GM18951 (cell line): Measurements from ENCODE around the gene SLC5A5.
"Not testable (repeated sequence)": the region's sequence is repeated elsewhere in the genome, so short reads cannot be mapped to it uniquely, and the experiment has no call there.

Experiments
- POLR2A ChIP-seq: IDR thresholded peaks from 4 replicates; pipeline ENCODE4 v1.6.1; 2011; ENCODE audit warnings: mild to moderate bottlenecking; ENCODE audit not compliant: insufficient read length, insufficient read depth; ENCODE audit errors: extremely low read depth
- in situ Hi-C: fragments of 300-500 bp; cut with MboI; formaldehyde crosslinking; loops from one replicate; pipeline ENCODE4 v1.12.0; 2022; ENCODE audit warnings: low sequenced_read_pairs, mixed read lengths, inconsistent platforms; ENCODE audit not compliant: unreplicated experiment

The SLC5A5 gene

GRCh38 chr19:17869114-17869608, 2.6 kb upstream of the SLC5A5 start:
- TF ChIP-seq POLR2A: no peak
- in situ Hi-C loops: no loop called here

GRCh38 chr19:17871032-17871877, 490 bp upstream of the SLC5A5 start:
- TF ChIP-seq POLR2A: no peak
- in situ Hi-C loops: no loop called here

- in situ Hi-C loops: no loop called here
- no peak for TF ChIP-seq POLR2A
Observed at GRCh38 chr19:17872251-17873001, 681 bp downstream of the SLC5A5 start.

GRCh38 chr19:17873786-17874757, 2.3 kb downstream of the SLC5A5 start:
- in situ Hi-C loops: no loop called here
- TF ChIP-seq POLR2A: no peak

GRCh38 chr19:17874758-17875135, 3.0 kb downstream of the SLC5A5 start:
- TF ChIP-seq POLR2A: no peak

GRCh38 chr19:17877696-17878095, 6.0 kb downstream of the SLC5A5 start:
- in situ Hi-C loops: no loop called here
- TF ChIP-seq POLR2A: no peak

More at GRCh38 chr19:17874758-17875135, 3.0 kb downstream of the SLC5A5 start:
- in situ Hi-C loops: no loop called here

- in situ Hi-C loops: no loop called here
- TF ChIP-seq POLR2A: no peak
Observed at GRCh38 chr19:17879466-17879865, 7.7 kb downstream of the SLC5A5 start.

GRCh38 chr19:17881701-17882100, 10.0 kb downstream of the SLC5A5 start:
- in situ Hi-C loops: no loop called here
- TF ChIP-seq POLR2A: no peak

- no peak for TF ChIP-seq POLR2A
- in situ Hi-C loops: no loop called here
Observed at GRCh38 chr19:17883627-17884410, 12.1 kb downstream of the SLC5A5 start.

GRCh38 chr19:17886515-17886914, 14.8 kb downstream of the SLC5A5 start:
- in situ Hi-C loops: no loop called here
- no peak for TF ChIP-seq POLR2A

GRCh38 chr19:17887221-17887620, 15.5 kb downstream of the SLC5A5 start:
- in situ Hi-C loops: not testable (repeated sequence)

- TF ChIP-seq POLR2A: no peak
- in situ Hi-C loops: no loop called here
Observed at GRCh38 chr19:17888260-17888659, 16.5 kb downstream of the SLC5A5 start.
